HEK293 (cell line): ENCODE results near the gene LPP.

Experiments
- CTCF ChIA-PET: fragments of 350-600 bp; formaldehyde crosslinking; extraction: SDS; loops from one replicate; lab custom pipeline; 2021; ENCODE audit warnings: antibody characterized with exemption; lab: Yijun Ruan, JAX
- POLR2A ChIA-PET: fragments of 300-600 bp; formaldehyde crosslinking; extraction: SDS; loops from one replicate; lab custom pipeline; 2020; ENCODE audit warnings: antibody characterized with exemption, inconsistent platforms; lab: Yijun Ruan, JAX
- H3K27ac ChIP-seq: fragments of 200-500 bp; sonication (Bioruptor generic); 2 replicates; pipeline ENCODE4 v1.5.1; 2014; ENCODE audit warnings: low read depth, low read length, control low read depth, inconsistent platforms; ENCODE audit errors: extremely low read depth
- H3K36me3 ChIP-seq, 2 experiments: fragments of 200-500 bp in 1 of 2; sonication (Bioruptor generic) in 1 of 2; 1 replicate in 1 of 2; 2 replicates in 1 of 2; pipeline ENCODE4 v1.5.1; 2014 to 2017; ENCODE audit warnings: inconsistent platforms in 2 of 2, low read length in 2 of 2; ENCODE audit not compliant: control insufficient read depth in 2 of 2, insufficient read depth in 1 of 2
- H3K4me1 ChIP-seq: fragments of 200-500 bp; sonication (Bioruptor generic); 2 replicates; pipeline ENCODE4 v1.5.1; 2014; ENCODE audit warnings: mild to moderate bottlenecking, low read length, inconsistent platforms; ENCODE audit not compliant: control insufficient read depth, insufficient read depth
- H3K4me3 ChIP-seq: 2 replicates; pipeline ENCODE4 v1.5.1; 2011; ENCODE audit warnings: low read depth, mild to moderate bottlenecking, control low read depth, low read length, moderate library complexity
- H3K9me3 ChIP-seq: fragments of 200-500 bp; sonication (Bioruptor generic); 2 replicates; pipeline ENCODE4 v1.5.1; 2014; ENCODE audit warnings: low read depth, low read length, inconsistent platforms; ENCODE audit not compliant: control insufficient read depth, insufficient read depth
- EGR2 ChIP-seq: fragments of 450-650 bp; formaldehyde crosslinking; IDR thresholded peaks from 2 replicates; pipeline ENCODE4 v1.5.1; 2016; ENCODE audit warnings: low read depth, missing biosample characterization, missing genetic modification characterization
- FEZF1 ChIP-seq: fragments of 450-650 bp; formaldehyde crosslinking; IDR thresholded peaks from 2 replicates; pipeline ENCODE4 v1.5.1; 2016; ENCODE audit warnings: missing biosample characterization, missing genetic modification characterization
- GLIS1 ChIP-seq: fragments of 450-650 bp; formaldehyde crosslinking; IDR thresholded peaks from 2 replicates; pipeline ENCODE4 v1.5.1; 2016; ENCODE audit warnings: missing biosample characterization, missing genetic modification characterization
- KLF7 ChIP-seq: fragments of 450-650 bp; formaldehyde crosslinking; IDR thresholded peaks from 2 replicates; pipeline ENCODE4 v1.5.1; 2016; ENCODE audit warnings: missing biosample characterization, missing genetic modification characterization, borderline replicate concordance
- MYNN ChIP-seq: fragments of 450-650 bp; formaldehyde crosslinking; IDR thresholded peaks from 2 replicates; pipeline ENCODE4 v1.5.1; 2016; ENCODE audit warnings: missing biosample characterization, missing genetic modification characterization, borderline replicate concordance
- PRDM1 ChIP-seq: fragments of 450-650 bp; formaldehyde crosslinking; IDR thresholded peaks from 2 replicates; pipeline ENCODE4; 2016; ENCODE audit warnings: missing biosample characterization, missing genetic modification characterization
- SCRT2 ChIP-seq: fragments of 450-650 bp; formaldehyde crosslinking; IDR thresholded peaks from 2 replicates; pipeline ENCODE4 v1.5.1; 2016; ENCODE audit warnings: missing biosample characterization, missing genetic modification characterization
- TCF7L2 ChIP-seq: IDR thresholded peaks from 2 replicates; pipeline ENCODE4 v1.6.1; 2011; ENCODE audit warnings: low read depth, mild to moderate bottlenecking, inconsistent platforms, low read length, moderate library complexity, borderline replicate concordance
- ZIC2 ChIP-seq: fragments of 450-650 bp; formaldehyde crosslinking; IDR thresholded peaks from 2 replicates; pipeline ENCODE4 v1.5.1; 2016; ENCODE audit warnings: missing biosample characterization, missing genetic modification characterization
- ZNF10 ChIP-seq: fragments of 450-650 bp; formaldehyde crosslinking; IDR thresholded peaks from 2 replicates; pipeline ENCODE4 v1.5.1; 2017; ENCODE audit warnings: missing biosample characterization, missing genetic modification characterization
- ZNF155 ChIP-seq: fragments of 450-650 bp; formaldehyde crosslinking; IDR thresholded peaks from 2 replicates; pipeline ENCODE4 v1.5.1; 2016; ENCODE audit warnings: missing biosample characterization, missing genetic modification characterization
- ZNF24 ChIP-seq: fragments of 450-650 bp; formaldehyde crosslinking; IDR thresholded peaks from 2 replicates; pipeline ENCODE4 v1.5.1; 2016; ENCODE audit warnings: missing biosample characterization, missing genetic modification characterization
- ZNF776 ChIP-seq: fragments of 450-650 bp; formaldehyde crosslinking; IDR thresholded peaks from 2 replicates; pipeline ENCODE4 v1.5.0; 2017; ENCODE audit warnings: missing biosample characterization, missing genetic modification characterization, borderline replicate concordance
- ZNF837 ChIP-seq: fragments of 450-650 bp; formaldehyde crosslinking; IDR thresholded peaks from 2 replicates; pipeline ENCODE4 v1.5.1; 2016; ENCODE audit warnings: missing biosample characterization, missing genetic modification characterization
- ZSCAN16 ChIP-seq: fragments of 450-650 bp; formaldehyde crosslinking; IDR thresholded peaks from 2 replicates; pipeline ENCODE4 v1.5.1; 2016; ENCODE audit warnings: missing biosample characterization, missing genetic modification characterization
- TF ChIP-seq, protein P1 (sequence below): fragments of 450-650 bp; formaldehyde crosslinking; IDR thresholded peaks from 2 replicates; pipeline ENCODE4 v1.5.1; 2017; ENCODE audit warnings: missing biosample characterization, missing genetic modification characterization
- TF ChIP-seq, protein P2 (sequence below): fragments of 450-650 bp; formaldehyde crosslinking; IDR thresholded peaks from 2 replicates; pipeline ENCODE4 v1.5.1; 2016; ENCODE audit warnings: missing biosample characterization, missing genetic modification characterization, low read depth
- TF ChIP-seq, protein P3 (sequence below): fragments of 450-650 bp; formaldehyde crosslinking; IDR thresholded peaks from 2 replicates; pipeline ENCODE4 v1.5.1; 2017; ENCODE audit warnings: missing biosample characterization, missing genetic modification characterization
- TF ChIP-seq, protein P4 (sequence below): fragments of 450-650 bp; formaldehyde crosslinking; IDR thresholded peaks from 2 replicates; pipeline ENCODE4 v1.5.1; 2016; ENCODE audit warnings: missing biosample characterization, missing genetic modification characterization

Gene LPP

DNA sequence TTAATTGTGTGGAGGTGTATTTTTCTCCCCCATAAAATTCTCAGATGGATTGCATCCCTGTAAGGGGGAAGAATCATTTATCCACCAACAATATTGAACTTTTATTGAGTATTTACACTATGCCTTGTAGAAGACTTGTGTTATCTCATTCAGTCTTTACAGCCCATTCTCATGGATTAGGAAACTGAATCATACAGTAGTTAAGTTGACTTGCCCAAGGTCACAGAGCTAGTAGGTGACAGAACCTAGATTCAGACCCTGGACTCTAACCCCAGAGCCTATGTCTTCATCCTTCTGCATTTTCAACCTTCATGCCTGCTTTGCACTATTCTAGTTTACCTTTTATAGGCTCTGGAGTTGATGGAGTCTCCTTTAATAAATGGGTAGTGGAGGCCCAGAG is 226.8 kb downstream of the LPP start:
- TF ChIP-seq ZNF24 (tag by site-specific recombination): no peak
- no peak overlapping the region for H3K4me3 ChIP-seq
- H3K27ac ChIP-seq: no peak overlapping the region
- no peaks in the 10 kb centered on the region for H3K36me3 ChIP-seq
- POLR2A ChIA-PET: no interaction called here
- no peaks in the 10 kb centered on the region for H3K4me1 ChIP-seq
- CTCF ChIA-PET: interaction anchor here (1.0 kb wide), 1 partner anchor 18 kb away, joined by 3 read pairs; no protein-coding TSS in a partner anchor
- no peaks in the 10 kb centered on the region for H3K9me3 ChIP-seq

DNA sequence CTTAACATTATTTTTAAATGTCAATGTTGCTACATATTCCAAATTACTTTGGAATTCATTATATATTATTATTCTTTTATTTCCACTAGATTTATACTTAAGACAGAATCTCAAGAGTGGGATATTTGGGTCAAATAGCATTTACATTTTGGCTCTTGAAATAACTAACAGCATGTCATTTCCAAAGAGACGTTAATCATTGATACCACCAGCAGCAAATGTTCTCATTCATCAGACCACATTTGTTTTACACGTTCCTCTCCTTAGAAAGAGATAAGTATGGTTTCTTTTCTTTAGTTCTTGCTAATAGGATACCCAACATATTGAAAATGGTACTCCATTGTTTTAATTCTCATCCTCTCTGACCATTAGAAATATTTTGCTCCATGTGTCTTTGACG is 229.8 kb downstream of the LPP start:
- ChIA-PET POLR2A (no interaction called here), CTCF (no interaction called here)
- H3K4me1 ChIP-seq: no peaks in the 10 kb centered on the region
- H3K27ac ChIP-seq: no peak overlapping the region
- no peak overlapping the region for H3K4me3 ChIP-seq
- TF ChIP-seq ZNF837 (tag by site-specific recombination) (no peak), KLF7 (tag by site-specific recombination) (no peak), SCRT2 (tag by site-specific recombination) (no peak), ZIC2 (tag by site-specific recombination) (no peak), ZNF155 (tag by site-specific recombination) (no peak), MYNN (tag by site-specific recombination) (no peak), EGR2 (no peak), PRDM1 (tag by site-specific recombination) (no peak), ZNF776 (no peak), ZNF10 (tag by site-specific recombination) (no peak), GLIS1 (tag by site-specific recombination) (no peak), FEZF1 (tag by site-specific recombination) (no peak), TCF7L2 (no peak), ZSCAN16 (tag by site-specific recombination) (no peak)
- TF ChIP-seq, protein P1, sequence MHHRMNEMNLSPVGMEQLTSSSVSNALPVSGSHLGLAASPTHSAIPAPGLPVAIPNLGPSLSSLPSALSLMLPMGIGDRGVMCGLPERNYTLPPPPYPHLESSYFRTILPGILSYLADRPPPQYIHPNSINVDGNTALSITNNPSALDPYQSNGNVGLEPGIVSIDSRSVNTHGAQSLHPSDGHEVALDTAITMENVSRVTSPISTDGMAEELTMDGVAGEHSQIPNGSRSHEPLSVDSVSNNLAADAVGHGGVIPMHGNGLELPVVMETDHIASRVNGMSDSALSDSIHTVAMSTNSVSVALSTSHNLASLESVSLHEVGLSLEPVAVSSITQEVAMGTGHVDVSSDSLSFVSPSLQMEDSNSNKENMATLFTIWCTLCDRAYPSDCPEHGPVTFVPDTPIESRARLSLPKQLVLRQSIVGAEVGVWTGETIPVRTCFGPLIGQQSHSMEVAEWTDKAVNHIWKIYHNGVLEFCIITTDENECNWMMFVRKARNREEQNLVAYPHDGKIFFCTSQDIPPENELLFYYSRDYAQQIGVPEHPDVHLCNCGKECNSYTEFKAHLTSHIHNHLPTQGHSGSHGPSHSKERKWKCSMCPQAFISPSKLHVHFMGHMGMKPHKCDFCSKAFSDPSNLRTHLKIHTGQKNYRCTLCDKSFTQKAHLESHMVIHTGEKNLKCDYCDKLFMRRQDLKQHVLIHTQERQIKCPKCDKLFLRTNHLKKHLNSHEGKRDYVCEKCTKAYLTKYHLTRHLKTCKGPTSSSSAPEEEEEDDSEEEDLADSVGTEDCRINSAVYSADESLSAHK (tag by site-specific recombination): no peak
- TF ChIP-seq, protein P2, sequence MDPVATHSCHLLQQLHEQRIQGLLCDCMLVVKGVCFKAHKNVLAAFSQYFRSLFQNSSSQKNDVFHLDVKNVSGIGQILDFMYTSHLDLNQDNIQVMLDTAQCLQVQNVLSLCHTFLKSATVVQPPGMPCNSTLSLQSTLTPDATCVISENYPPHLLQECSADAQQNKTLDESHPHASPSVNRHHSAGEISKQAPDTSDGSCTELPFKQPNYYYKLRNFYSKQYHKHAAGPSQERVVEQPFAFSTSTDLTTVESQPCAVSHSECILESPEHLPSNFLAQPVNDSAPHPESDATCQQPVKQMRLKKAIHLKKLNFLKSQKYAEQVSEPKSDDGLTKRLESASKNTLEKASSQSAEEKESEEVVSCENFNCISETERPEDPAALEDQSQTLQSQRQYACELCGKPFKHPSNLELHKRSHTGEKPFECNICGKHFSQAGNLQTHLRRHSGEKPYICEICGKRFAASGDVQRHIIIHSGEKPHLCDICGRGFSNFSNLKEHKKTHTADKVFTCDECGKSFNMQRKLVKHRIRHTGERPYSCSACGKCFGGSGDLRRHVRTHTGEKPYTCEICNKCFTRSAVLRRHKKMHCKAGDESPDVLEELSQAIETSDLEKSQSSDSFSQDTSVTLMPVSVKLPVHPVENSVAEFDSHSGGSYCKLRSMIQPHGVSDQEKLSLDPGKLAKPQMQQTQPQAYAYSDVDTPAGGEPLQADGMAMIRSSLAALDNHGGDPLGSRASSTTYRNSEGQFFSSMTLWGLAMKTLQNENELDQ (tag by site-specific recombination): no peak
- TF ChIP-seq, protein P3, sequence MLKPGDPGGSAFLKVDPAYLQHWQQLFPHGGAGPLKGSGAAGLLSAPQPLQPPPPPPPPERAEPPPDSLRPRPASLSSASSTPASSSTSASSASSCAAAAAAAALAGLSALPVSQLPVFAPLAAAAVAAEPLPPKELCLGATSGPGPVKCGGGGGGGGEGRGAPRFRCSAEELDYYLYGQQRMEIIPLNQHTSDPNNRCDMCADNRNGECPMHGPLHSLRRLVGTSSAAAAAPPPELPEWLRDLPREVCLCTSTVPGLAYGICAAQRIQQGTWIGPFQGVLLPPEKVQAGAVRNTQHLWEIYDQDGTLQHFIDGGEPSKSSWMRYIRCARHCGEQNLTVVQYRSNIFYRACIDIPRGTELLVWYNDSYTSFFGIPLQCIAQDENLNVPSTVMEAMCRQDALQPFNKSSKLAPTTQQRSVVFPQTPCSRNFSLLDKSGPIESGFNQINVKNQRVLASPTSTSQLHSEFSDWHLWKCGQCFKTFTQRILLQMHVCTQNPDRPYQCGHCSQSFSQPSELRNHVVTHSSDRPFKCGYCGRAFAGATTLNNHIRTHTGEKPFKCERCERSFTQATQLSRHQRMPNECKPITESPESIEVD (tag by site-specific recombination): no peak
- TF ChIP-seq, protein P4, sequence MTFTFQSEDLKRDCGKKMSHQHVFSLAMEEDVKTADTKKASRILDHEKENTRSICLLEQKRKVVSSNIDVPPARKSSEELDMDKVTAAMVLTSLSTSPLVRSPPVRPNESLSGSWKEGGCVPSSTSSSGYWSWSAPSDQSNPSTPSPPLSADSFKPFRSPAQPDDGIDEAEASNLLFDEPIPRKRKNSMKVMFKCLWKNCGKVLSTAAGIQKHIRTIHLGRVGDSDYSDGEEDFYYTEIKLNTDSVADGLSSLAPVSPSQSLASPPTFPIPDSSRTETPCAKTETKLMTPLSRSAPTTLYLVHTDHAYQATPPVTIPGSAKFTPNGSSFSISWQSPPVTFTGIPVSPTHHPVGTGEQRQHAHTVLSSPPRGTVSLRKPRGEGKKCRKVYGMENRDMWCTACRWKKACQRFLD (tag by site-specific recombination): no peak
- no peaks in the 10 kb centered on the region for H3K9me3 ChIP-seq
- H3K36me3 ChIP-seq: no peaks in the 10 kb centered on the region
